HepG2 (cell line): ENCODE measurements around the gene AP5Z1. TPM values are rescaled to one million over a fixed set of nuclear protein-coding genes. Genes with fewer than 3 reads are reported as not detected.

ENCODE experiments used
- ATAC-seq: fragments of 200-7000 bp; cut with Tn5 transposase; 3 replicates; pipeline ENCODE4 v1.9.1; 2020; ENCODE audit warnings: mild to moderate bottlenecking, moderate library complexity
- BruUV-seq: library from RNA; stranded (reverse); fragments of 400-500 nt; replicated peaks from 2 replicates; lab custom pipeline; 2021; lab: Mats Ljungman, UMichigan
- CTCF ChIA-PET: fragments of 300-600 bp; formaldehyde crosslinking; extraction: SDS; loops from one replicate; lab custom pipeline; 2021; ENCODE audit warnings: low total read pairs, inconsistent platforms, low intra/inter-chr PET ratio; lab: Yijun Ruan, JAX
- POLR2A ChIA-PET: fragments of 350-600 bp; sonication (Branson Sonifier 250); formaldehyde crosslinking; loops from one replicate; lab custom pipeline; 2020; ENCODE audit warnings: antibody characterized with exemption, inconsistent platforms; lab: Yijun Ruan, JAX
- DNase-seq: peaks from one replicate; pipeline ENCODE4 v3.0.0-alpha.2; 2015; ENCODE audit warnings: low spot score
- FAIRE-seq: peaks from 3 replicates; lab custom pipeline; 2011; peaks lifted over from hg19 to GRCh38; lab: Jason Lieb, UNC
- H2AFZ ChIP-seq: one replicate; pipeline ENCODE4 v1.6.1; 2011; ENCODE audit warnings: low read length, inconsistent platforms
- H3K27ac ChIP-seq: fragments of 300-600 bp; 3 replicates; pipeline ENCODE4 v1.8.0; 2011; ENCODE audit warnings: mixed run types, mild to moderate bottlenecking, mixed read lengths, low read length, inconsistent platforms; ENCODE audit not compliant: insufficient read depth; ENCODE audit errors: extremely low read length
- H3K27me3 ChIP-seq, 2 experiments: fragments of 200-600 bp in 1 of 2; 2 replicates in 1 of 2; 3 replicates in 1 of 2; pipeline versions ENCODE4 v1.6.0 to v1.8.0; 2011; ENCODE audit warnings: low read length in 2 of 2, mild to moderate bottlenecking in 2 of 2, moderate library complexity in 2 of 2, inconsistent platforms in 1 of 2; ENCODE audit not compliant: insufficient read depth in 2 of 2, control insufficient read depth in 1 of 2
- H3K36me3 ChIP-seq, 2 experiments: fragments of 200-600 bp in 1 of 2; replicated peaks in 1 of 2; 2 replicates in 1 of 2; 3 replicates in 1 of 2; pipeline versions ENCODE4 v1.5.1 to v1.8.0; 2011; ENCODE audit warnings: low read length in 2 of 2, inconsistent platforms in 1 of 2; ENCODE audit not compliant: insufficient read depth in 2 of 2, control insufficient read depth in 1 of 2
- H3K4me1 ChIP-seq: 2 replicates; pipeline ENCODE4 v1.5.1; 2012; ENCODE audit warnings: low read length, inconsistent platforms; ENCODE audit not compliant: insufficient read depth
- H3K4me2 ChIP-seq: 2 replicates; pipeline ENCODE4 v1.6.0; 2011; ENCODE audit warnings: low read depth, low read length, inconsistent platforms
- H3K4me3 ChIP-seq, 3 experiments: fragments of 200-600 bp in 1 of 3; sonication (generic), shearing (Covaris generic) in 1 of 3; replicated peaks in 1 of 3; 2 replicates each; pipeline ENCODE4 v1.5.1; 2011 to 2016; ENCODE audit warnings: low read length in 3 of 3, inconsistent platforms in 2 of 3, low read depth in 2 of 3, mild to moderate bottlenecking in 2 of 3, control low read depth in 1 of 3, mixed read lengths in 1 of 3; ENCODE audit not compliant: insufficient read depth in 1 of 3
- H3K79me2 ChIP-seq: one replicate; pipeline ENCODE4 v1.6.1; 2011; ENCODE audit warnings: low read length, inconsistent platforms; ENCODE audit not compliant: insufficient read depth
- H3K9ac ChIP-seq: 2 replicates; pipeline ENCODE4 v1.6.0; 2011; ENCODE audit warnings: mild to moderate bottlenecking, low read depth, low read length, inconsistent platforms; ENCODE audit not compliant: insufficient read depth
- H3K9me3 ChIP-seq: 2 replicates; pipeline ENCODE4 v1.5.1; 2012; ENCODE audit warnings: mild to moderate bottlenecking, low read length
- H4K20me1 ChIP-seq: 2 replicates; pipeline ENCODE4 v1.6.0; 2011; ENCODE audit warnings: inconsistent platforms, mild to moderate bottlenecking, low read length, moderate library complexity; ENCODE audit not compliant: insufficient read depth
- ETV6 ChIP-seq: sonication (generic); formaldehyde crosslinking; conservative IDR thresholded peaks from 2 replicates; pipeline ENCODE4 v1.4.0; 2020; ENCODE audit warnings: missing genetic modification reagents
- FLYWCH1 ChIP-seq: sonication (generic); formaldehyde crosslinking; IDR thresholded peaks from 2 replicates; pipeline ENCODE4 v1.8.1; 2023; ENCODE audit warnings: mild to moderate bottlenecking, missing genetic modification reagents
- KAT8 ChIP-seq: IDR thresholded peaks from 2 replicates; pipeline ENCODE4 v1.6.1; 2016; ENCODE audit warnings: missing genetic modification reagents, missing compliant biosample characterization
- NFRKB ChIP-seq: fragments of 450-650 bp; IDR thresholded peaks from 2 replicates; pipeline ENCODE4 v1.6.1; 2017
- SIN3B ChIP-seq: fragments of 150-350 bp; IDR thresholded peaks from 2 replicates; pipeline ENCODE4 v1.6.1; 2014; ENCODE audit warnings: low read length
- SPEN ChIP-seq: sonication (generic); formaldehyde crosslinking; IDR thresholded peaks from 2 replicates; pipeline ENCODE4 v1.5.1; 2020; ENCODE audit warnings: low read depth, mild to moderate bottlenecking, missing genetic modification reagents
- ZFY ChIP-seq: sonication (generic); formaldehyde crosslinking; IDR thresholded peaks from 2 replicates; pipeline ENCODE4 v1.4.0; 2020; ENCODE audit warnings: missing genetic modification reagents
- ZNF234 ChIP-seq: sonication (generic); formaldehyde crosslinking; conservative IDR thresholded peaks from 2 replicates; pipeline ENCODE4 v1.5.1; 2020; ENCODE audit warnings: mild to moderate bottlenecking, missing genetic modification reagents
- WGBS: methylation state at CpG from one replicate; pipeline ENCODE4 v1.1.6; 2017; ENCODE audit warnings: low lambda C conversion rate; 5-methylcytosine and 5-hydroxymethylcytosine counted together
- in situ Hi-C: cut with HindIII; loops from 2 replicates; pipeline ENCODE4 v1.10.0; 2017; ENCODE audit warnings: low pct_unique_long_range_greater_than_20kb; ENCODE audit not compliant: extremely low pct_ligation_motif_present
- intact Hi-C: fragments of 100-400 bp; cut with micrococcal nuclease; formaldehyde crosslinking; loops from one replicate; pipeline ENCODE4 v1.10.0; 2022; ENCODE audit not compliant: unreplicated experiment
- polyA plus RNA-seq, 8 experiments: library from polyadenylated mRNA; depleted of rRNA in 3 of 8; stranded (reverse) in 7 of 8; unstranded in 1 of 8; fragments of >200 nt; fragmentation: Illumina TruSeq in 4 of 8; extraction: Trizol in 4 of 8; gene quantifications; 2 replicates each; pipeline versions ENCODE4 v1.2.1 to v1.2.3, GENCODE V29; 2011 to 2016; ENCODE audit warnings: low read depth in 4 of 8, missing spikeins in 1 of 8, mixed read lengths in 1 of 8; ENCODE audit not compliant: insufficient read depth in 1 of 8
- total RNA-seq, 5 experiments: library from RNA; depleted of rRNA; stranded (reverse); fragments of >200 nt; fragmentation: Illumina TruSeq; extraction: Trizol; gene quantifications; 2 replicates each; pipeline ENCODE4 v1.2.3, GENCODE V29; 2016; ENCODE audit warnings: low read depth in 1 of 5
- TF ChIP-seq, protein P1 (sequence below): sonication (generic); formaldehyde crosslinking; IDR thresholded peaks from 2 replicates; pipeline ENCODE4 v1.5.1; 2020; ENCODE audit warnings: missing genetic modification reagents, mild to moderate bottlenecking, borderline replicate concordance
- TF ChIP-seq, protein P2 (sequence below): sonication (generic); formaldehyde crosslinking; IDR thresholded peaks from 2 replicates; pipeline ENCODE4 v1.4.0; 2020; ENCODE audit warnings: missing genetic modification reagents
- TF ChIP-seq, protein P3 (sequence below): sonication (generic); IDR thresholded peaks from 2 replicates; pipeline ENCODE4 v1.6.1; 2016; ENCODE audit warnings: low read depth, borderline replicate concordance
- TF ChIP-seq, protein P4 (sequence below): sonication (generic); formaldehyde crosslinking; IDR thresholded peaks from 2 replicates; pipeline ENCODE4 v1.4.0; 2020; ENCODE audit warnings: missing genetic modification reagents, borderline replicate concordance

Gene AP5Z1
- total and polyA plus RNA-seq, 2 of the 13 experiments (the other 11 are each of a cell fraction or from before 2014, with no cell fraction given) = 9.3 to 15.1 TPM

DNA sequence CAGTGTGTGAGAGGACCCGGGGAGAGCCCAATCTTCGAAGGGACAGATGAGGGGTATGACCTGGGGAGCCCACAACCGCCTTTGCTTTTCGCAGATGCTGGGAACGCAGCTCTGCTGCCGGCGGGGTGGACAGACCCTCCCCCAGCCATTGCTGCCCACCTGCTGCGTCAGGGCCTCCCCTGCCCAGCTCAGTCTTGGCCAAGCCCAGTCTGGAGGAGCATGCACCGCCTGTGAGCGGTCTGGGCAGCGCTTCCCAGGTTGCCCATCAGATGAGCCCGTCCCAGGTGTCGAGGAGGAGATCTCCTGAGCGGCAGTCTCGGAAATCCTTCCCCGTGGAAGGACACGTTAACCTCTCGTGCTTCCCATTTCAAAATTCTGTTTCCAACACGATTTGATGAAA, 17.3 kb upstream of the AP5Z1 start:
- CTCF ChIA-PET = no interaction called here
- H3K4me2 ChIP-seq = no peak overlapping the region
- H3K36me3 ChIP-seq = peaks cover 20 to 89% of the 10 kb centered on the region in 2 experiments
- peaks cover 4% of the 10 kb centered on the region for H3K79me2 ChIP-seq
- ATAC-seq (no peak), DNase-seq (no peak), FAIRE-seq (no peak)
- WGBS = 94% methylated on average over 14 of the region's 19 CpGs
- H3K27ac ChIP-seq = no peak overlapping the region
- no peaks in the 10 kb centered on the region for H3K9me3 ChIP-seq
- POLR2A ChIA-PET = no interaction called here
- H2AFZ ChIP-seq = no peak overlapping the region
- H3K9ac ChIP-seq = no peak overlapping the region
- peaks cover 11% of the 10 kb centered on the region; the same call in 1 of the 2 replicates for H4K20me1 ChIP-seq
- H3K4me3 ChIP-seq = no peak overlapping the region
- in situ Hi-C loops = loop anchor here (25.0 kb wide), 1 partner anchor 146 kb away; no protein-coding TSS in a partner anchor
- no peaks in the 10 kb centered on the region for H3K27me3 ChIP-seq
- intact Hi-C loops = no loop called here
- TF ChIP-seq ETV6 (CRISPR knock-in tag) (no peak), SIN3B (no peak), ZNF234 (CRISPR knock-in tag) (no peak), KAT8 (no peak), FLYWCH1 (no peak), ZFY (no peak), NFRKB (no peak), SPEN (CRISPR knock-in tag) (no peak)
- TF ChIP-seq, protein P1, sequence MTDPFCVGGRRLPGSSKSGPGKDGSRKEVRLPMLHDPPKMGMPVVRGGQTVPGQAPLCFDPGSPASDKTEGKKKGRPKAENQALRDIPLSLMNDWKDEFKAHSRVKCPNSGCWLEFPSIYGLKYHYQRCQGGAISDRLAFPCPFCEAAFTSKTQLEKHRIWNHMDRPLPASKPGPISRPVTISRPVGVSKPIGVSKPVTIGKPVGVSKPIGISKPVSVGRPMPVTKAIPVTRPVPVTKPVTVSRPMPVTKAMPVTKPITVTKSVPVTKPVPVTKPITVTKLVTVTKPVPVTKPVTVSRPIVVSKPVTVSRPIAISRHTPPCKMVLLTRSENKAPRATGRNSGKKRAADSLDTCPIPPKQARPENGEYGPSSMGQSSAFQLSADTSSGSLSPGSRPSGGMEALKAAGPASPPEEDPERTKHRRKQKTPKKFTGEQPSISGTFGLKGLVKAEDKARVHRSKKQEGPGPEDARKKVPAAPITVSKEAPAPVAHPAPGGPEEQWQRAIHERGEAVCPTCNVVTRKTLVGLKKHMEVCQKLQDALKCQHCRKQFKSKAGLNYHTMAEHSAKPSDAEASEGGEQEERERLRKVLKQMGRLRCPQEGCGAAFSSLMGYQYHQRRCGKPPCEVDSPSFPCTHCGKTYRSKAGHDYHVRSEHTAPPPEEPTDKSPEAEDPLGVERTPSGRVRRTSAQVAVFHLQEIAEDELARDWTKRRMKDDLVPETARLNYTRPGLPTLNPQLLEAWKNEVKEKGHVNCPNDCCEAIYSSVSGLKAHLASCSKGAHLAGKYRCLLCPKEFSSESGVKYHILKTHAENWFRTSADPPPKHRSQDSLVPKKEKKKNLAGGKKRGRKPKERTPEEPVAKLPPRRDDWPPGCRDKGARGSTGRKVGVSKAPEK (CRISPR knock-in tag) = no peak
- TF ChIP-seq, protein P2, sequence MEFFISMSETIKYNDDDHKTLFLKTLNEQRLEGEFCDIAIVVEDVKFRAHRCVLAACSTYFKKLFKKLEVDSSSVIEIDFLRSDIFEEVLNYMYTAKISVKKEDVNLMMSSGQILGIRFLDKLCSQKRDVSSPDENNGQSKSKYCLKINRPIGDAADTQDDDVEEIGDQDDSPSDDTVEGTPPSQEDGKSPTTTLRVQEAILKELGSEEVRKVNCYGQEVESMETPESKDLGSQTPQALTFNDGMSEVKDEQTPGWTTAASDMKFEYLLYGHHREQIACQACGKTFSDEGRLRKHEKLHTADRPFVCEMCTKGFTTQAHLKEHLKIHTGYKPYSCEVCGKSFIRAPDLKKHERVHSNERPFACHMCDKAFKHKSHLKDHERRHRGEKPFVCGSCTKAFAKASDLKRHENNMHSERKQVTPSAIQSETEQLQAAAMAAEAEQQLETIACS = no peak
- TF ChIP-seq, protein P3, sequence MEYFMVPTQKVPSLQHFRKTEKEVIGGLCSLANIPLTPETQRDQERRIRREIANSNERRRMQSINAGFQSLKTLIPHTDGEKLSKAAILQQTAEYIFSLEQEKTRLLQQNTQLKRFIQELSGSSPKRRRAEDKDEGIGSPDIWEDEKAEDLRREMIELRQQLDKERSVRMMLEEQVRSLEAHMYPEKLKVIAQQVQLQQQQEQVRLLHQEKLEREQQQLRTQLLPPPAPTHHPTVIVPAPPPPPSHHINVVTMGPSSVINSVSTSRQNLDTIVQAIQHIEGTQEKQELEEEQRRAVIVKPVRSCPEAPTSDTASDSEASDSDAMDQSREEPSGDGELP = no peak
- TF ChIP-seq, protein P4, sequence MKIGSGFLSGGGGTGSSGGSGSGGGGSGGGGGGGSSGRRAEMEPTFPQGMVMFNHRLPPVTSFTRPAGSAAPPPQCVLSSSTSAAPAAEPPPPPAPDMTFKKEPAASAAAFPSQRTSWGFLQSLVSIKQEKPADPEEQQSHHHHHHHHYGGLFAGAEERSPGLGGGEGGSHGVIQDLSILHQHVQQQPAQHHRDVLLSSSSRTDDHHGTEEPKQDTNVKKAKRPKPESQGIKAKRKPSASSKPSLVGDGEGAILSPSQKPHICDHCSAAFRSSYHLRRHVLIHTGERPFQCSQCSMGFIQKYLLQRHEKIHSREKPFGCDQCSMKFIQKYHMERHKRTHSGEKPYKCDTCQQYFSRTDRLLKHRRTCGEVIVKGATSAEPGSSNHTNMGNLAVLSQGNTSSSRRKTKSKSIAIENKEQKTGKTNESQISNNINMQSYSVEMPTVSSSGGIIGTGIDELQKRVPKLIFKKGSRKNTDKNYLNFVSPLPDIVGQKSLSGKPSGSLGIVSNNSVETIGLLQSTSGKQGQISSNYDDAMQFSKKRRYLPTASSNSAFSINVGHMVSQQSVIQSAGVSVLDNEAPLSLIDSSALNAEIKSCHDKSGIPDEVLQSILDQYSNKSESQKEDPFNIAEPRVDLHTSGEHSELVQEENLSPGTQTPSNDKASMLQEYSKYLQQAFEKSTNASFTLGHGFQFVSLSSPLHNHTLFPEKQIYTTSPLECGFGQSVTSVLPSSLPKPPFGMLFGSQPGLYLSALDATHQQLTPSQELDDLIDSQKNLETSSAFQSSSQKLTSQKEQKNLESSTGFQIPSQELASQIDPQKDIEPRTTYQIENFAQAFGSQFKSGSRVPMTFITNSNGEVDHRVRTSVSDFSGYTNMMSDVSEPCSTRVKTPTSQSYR (CRISPR knock-in tag) = no peak
- H3K4me1 ChIP-seq = no peaks in the 10 kb centered on the region
- TSS peak; percentile 39 for BruUV-seq
